K562 (cell line): ENCODE data around the gene POP7. TPM values are rescaled to one million over a fixed set of nuclear protein-coding genes. Genes with fewer than 3 reads are reported as not detected.

Source experiments
- ARID3B ChIP-seq: fragments of 250-450 bp; sonication (Bioruptor Pico); IDR thresholded peaks from 2 replicates; pipeline ENCODE4 v1.4.0; 2020; ENCODE audit warnings: borderline replicate concordance
- E2F4 ChIP-seq: sonication (generic); formaldehyde crosslinking; IDR thresholded peaks from 2 replicates; pipeline ENCODE4 v1.8.0; 2022; ENCODE audit warnings: mild to moderate bottlenecking, low read depth, missing genetic modification reagents
- EP300 ChIP-seq: IDR thresholded peaks from 2 replicates; pipeline ENCODE4 v1.6.1; 2012; ENCODE audit warnings: low read length, improper control_type of control experiment
- FIP1L1 ChIP-seq: fragments of 200-400 bp; formaldehyde crosslinking; IDR thresholded peaks from 2 replicates; pipeline ENCODE4 v1.6.1; 2018; ENCODE audit warnings: mild to moderate bottlenecking, low read depth, low read length; ENCODE audit not compliant: poor library complexity, severe bottlenecking
- HDAC6 ChIP-seq: IDR thresholded peaks from 2 replicates; pipeline ENCODE4 v1.6.1; 2012; ENCODE audit warnings: low read depth, mild to moderate bottlenecking, control low read depth, inconsistent platforms, low read length, moderate library complexity
- NFATC3 ChIP-seq: fragments of 450-650 bp; IDR thresholded peaks from 2 replicates; pipeline ENCODE4 v1.6.1; 2017; ENCODE audit warnings: mild to moderate bottlenecking
- PML ChIP-seq: IDR thresholded peaks from 2 replicates; pipeline ENCODE4 v1.6.1; 2012; ENCODE audit warnings: low read length, inconsistent platforms
- RBBP5 ChIP-seq: fragments of 200-600 bp; sonication (generic); IDR thresholded peaks from 2 replicates; pipeline ENCODE4 v1.6.1; 2012; ENCODE audit warnings: borderline replicate concordance, mild to moderate bottlenecking, low read length, control low read depth, inconsistent platforms; ENCODE audit not compliant: insufficient read depth, poor library complexity, severe bottlenecking
- SETDB1 ChIP-seq: IDR thresholded peaks from one replicate; pipeline ENCODE4 v1.6.1; 2012; ENCODE audit warnings: low read length, control low read depth, inconsistent platforms
- SMAD4 ChIP-seq: fragments of 250-450 bp; sonication (Bioruptor Pico); conservative IDR thresholded peaks from 2 replicates; pipeline ENCODE4 v1.8.0; 2021; ENCODE audit warnings: inconsistent platforms, mild to moderate bottlenecking, moderate library complexity
- SREBF2 ChIP-seq: sonication (generic); formaldehyde crosslinking; IDR thresholded peaks from 2 replicates; pipeline ENCODE4 v1.4.0; 2020; ENCODE audit warnings: mild to moderate bottlenecking, missing genetic modification reagents
- SRSF7 ChIP-seq: fragments of 200-400 bp; formaldehyde crosslinking; optimal IDR thresholded peaks from 2 replicates; pipeline ENCODE3; 2017; ENCODE audit warnings: mild to moderate bottlenecking, low read depth, low read length
- TBL1XR1 ChIP-seq, 2 experiments: IDR thresholded peaks; 2 replicates each; pipeline ENCODE4 v1.6.1; 2012; ENCODE audit warnings: improper control_type of control experiment in 2 of 2, low read length in 2 of 2, mild to moderate bottlenecking in 1 of 2
- USF1 ChIP-seq: sonication (generic); formaldehyde crosslinking; IDR thresholded peaks from 2 replicates; pipeline ENCODE4 v1.9.0; 2022; ENCODE audit warnings: mild to moderate bottlenecking, missing genetic modification reagents
- ZC3H11A ChIP-seq: IDR thresholded peaks from 2 replicates; pipeline ENCODE4 v1.6.1; 2012; ENCODE audit warnings: low read depth, low read length, improper control_type of control experiment
- ZNF217 ChIP-seq: sonication (generic); formaldehyde crosslinking; IDR thresholded peaks from 2 replicates; pipeline ENCODE4 v1.8.0; 2022; ENCODE audit warnings: mild to moderate bottlenecking, missing genetic modification reagents
- ZNF408 ChIP-seq: fragments of 250-450 bp; sonication (Bioruptor Pico); IDR thresholded peaks from 2 replicates; pipeline ENCODE4 v1.4.0; 2020; ENCODE audit warnings: low read depth, mild to moderate bottlenecking, moderate library complexity
- ZNF444 ChIP-seq: fragments of 250-450 bp; sonication (Bioruptor Pico); IDR thresholded peaks from 2 replicates; pipeline ENCODE4 v1.4.0; 2020; ENCODE audit warnings: mild to moderate bottlenecking, moderate library complexity
- ZSCAN29 ChIP-seq: fragments of 450-650 bp; IDR thresholded peaks from 2 replicates; pipeline ENCODE4 v1.6.1; 2017
- polyA plus RNA-seq, 8 experiments: library from polyadenylated mRNA; depleted of rRNA in 4 of 8; stranded (reverse) in 5 of 8; unstranded in 3 of 8; fragments of >200 nt; fragmentation: Nextera tagmentation in 2 of 8; fragmentation: Illumina TruSeq in 1 of 8; extraction: Ambion mirVana in 2 of 8; extraction: Trizol in 1 of 8; gene quantifications; 2 replicates each; pipeline versions ENCODE4 v1.2.1 to v1.2.3, GENCODE V29; 2011 to 2014; ENCODE audit warnings: inconsistent platforms in 1 of 8, missing spikeins in 1 of 8
- total RNA-seq, 7 experiments: library from RNA; depleted of rRNA in 6 of 7; stranded (reverse); fragments of >200 nt in 6 of 7; fragmentation: Illumina TruSeq in 2 of 7; extraction: Trizol in 2 of 7; gene quantifications; 2 replicates each; pipeline versions ENCODE4 v1.2.1 to v1.2.3, GENCODE V29; 2011 to 2021; ENCODE audit warnings: low replicate concordance in 1 of 7
- TF ChIP-seq, protein P1 (sequence below): sonication (generic); formaldehyde crosslinking; IDR thresholded peaks from 2 replicates; pipeline ENCODE4 v1.8.1; 2023; ENCODE audit warnings: mild to moderate bottlenecking, missing genetic modification reagents
- TF ChIP-seq, protein P2 (sequence below): fragments of 450-650 bp; formaldehyde crosslinking; IDR thresholded peaks from 2 replicates; pipeline ENCODE4 v1.4.0; 2022; ENCODE audit warnings: missing genetic modification characterization

POP7 gene
- total and polyA plus RNA-seq, 9 of the 15 experiments (the other 6 are each of a cell fraction or from before 2014, with no cell fraction given), result 11.5 to 163 (median 68.9) TPM

DNA sequence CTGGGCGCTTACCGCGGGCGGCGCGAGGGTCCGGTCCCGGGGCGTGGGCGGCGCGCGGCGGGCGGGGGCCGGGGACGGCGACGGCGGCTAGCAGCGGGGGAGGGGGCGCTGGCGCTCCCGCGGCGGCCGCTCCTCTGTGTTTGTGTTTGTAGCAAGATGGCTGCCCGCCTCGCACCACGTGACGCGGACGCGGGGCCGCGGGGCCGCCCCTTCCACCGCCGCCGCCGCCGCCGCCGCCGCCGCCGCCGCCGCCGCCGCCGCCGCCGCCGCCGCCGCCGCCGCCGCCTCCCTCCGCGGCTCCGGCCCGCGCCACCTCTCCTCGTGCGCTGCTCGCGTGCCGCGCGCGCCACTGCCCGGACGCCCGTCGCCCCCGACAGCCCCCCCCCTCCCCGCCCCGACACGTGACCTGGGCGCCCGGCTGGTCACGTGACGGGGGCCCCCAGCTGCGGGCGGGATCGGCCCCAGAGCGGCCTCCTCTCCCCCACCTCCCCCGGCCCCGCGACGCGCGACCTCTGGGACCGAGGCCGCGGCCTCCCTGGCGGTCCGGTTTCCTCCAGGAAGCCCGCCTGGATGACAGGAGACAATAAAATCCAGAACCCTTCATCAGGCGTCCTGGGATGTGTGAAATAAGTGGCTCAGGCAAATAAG, 11.7 kb upstream of the POP7 start, which contains the start of gene GIGYF1 (continued):
- TF ChIP-seq HDAC6, result no peak
- no peak for TF ChIP-seq ZNF444 (CRISPR knock-in tag)
- no peak for TF ChIP-seq FIP1L1
- TF ChIP-seq PML, result 0 out of 2 replicates have a peak, but pooled peaks have one; percentile 28
- no peak for TF ChIP-seq EP300
- no peak for TF ChIP-seq ZC3H11A
- no peak for TF ChIP-seq ARID3B (CRISPR knock-in tag)
- TF ChIP-seq SREBF2 (CRISPR knock-in tag), result no peak
- TF ChIP-seq, protein P1, sequence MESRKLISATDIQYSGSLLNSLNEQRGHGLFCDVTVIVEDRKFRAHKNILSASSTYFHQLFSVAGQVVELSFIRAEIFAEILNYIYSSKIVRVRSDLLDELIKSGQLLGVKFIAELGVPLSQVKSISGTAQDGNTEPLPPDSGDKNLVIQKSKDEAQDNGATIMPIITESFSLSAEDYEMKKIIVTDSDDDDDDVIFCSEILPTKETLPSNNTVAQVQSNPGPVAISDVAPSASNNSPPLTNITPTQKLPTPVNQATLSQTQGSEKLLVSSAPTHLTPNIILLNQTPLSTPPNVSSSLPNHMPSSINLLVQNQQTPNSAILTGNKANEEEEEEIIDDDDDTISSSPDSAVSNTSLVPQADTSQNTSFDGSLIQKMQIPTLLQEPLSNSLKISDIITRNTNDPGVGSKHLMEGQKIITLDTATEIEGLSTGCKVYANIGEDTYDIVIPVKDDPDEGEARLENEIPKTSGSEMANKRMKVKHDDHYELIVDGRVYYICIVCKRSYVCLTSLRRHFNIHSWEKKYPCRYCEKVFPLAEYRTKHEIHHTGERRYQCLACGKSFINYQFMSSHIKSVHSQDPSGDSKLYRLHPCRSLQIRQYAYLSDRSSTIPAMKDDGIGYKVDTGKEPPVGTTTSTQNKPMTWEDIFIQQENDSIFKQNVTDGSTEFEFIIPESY, result no peak
- no peak for TF ChIP-seq E2F4
- no peak for TF ChIP-seq SETDB1
- no peak for TF ChIP-seq ZNF408 (CRISPR knock-in tag)
- TF ChIP-seq SMAD4 (CRISPR knock-in tag), result peak; percentile 52; the same call in 1 of the 2 replicates
- TF ChIP-seq, protein P2, sequence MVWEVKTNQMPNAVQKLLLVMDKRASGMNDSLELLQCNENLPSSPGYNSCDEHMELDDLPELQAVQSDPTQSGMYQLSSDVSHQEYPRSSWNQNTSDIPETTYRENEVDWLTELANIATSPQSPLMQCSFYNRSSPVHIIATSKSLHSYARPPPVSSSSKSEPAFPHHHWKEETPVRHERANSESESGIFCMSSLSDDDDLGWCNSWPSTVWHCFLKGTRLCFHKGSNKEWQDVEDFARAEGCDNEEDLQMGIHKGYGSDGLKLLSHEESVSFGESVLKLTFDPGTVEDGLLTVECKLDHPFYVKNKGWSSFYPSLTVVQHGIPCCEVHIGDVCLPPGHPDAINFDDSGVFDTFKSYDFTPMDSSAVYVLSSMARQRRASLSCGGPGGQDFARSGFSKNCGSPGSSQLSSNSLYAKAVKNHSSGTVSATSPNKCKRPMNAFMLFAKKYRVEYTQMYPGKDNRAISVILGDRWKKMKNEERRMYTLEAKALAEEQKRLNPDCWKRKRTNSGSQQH (CRISPR knock-in tag), result no peak
- peak; percentile 79 for TF ChIP-seq USF1 (CRISPR knock-in tag)
- no peak for TF ChIP-seq TBL1XR1 (IDR thresholded peaks at IDR 0.05; ENCODE audit: low read length in 2 of 2)
- TF ChIP-seq RBBP5, result no peak
- TF ChIP-seq ZNF217, result no peak
- TF ChIP-seq NFATC3, result no peak
- TF ChIP-seq ZSCAN29, result no peak
- TF ChIP-seq SRSF7, result no peak
